Measurements from ENCODE around the gene MKRN2OS.

- TF ChIP-seq POLR2AphosphoS5 (IDR thresholded peaks at IDR 0.05; ENCODE audit: low read depth, low read length) (no peak), REST (IDR thresholded peaks at IDR 0.05; ENCODE audit: insufficient read depth in 1 of 2, low read depth in 2 of 2, low read length in 2 of 2) (no peak), SIN3A (IDR thresholded peaks at IDR 0.05; ENCODE audit: borderline replicate concordance, insufficient read depth, low read length) (no peak)
Measured at GRCh38 chr3:12577379-12577778, 32.1 kb upstream of the MKRN2OS start.

All from PFSK-1 (cell line).